IMR-90 (cell line): ENCODE results near the gene TMEM33.

ENCODE experiments used
- BHLHE40 ChIP-seq: fragments of 150-350 bp; IDR thresholded peaks from 2 replicates; pipeline ENCODE4 v1.6.1; 2016; ENCODE audit warnings: mild to moderate bottlenecking, low read depth, low read length
- CEBPB ChIP-seq: IDR thresholded peaks from 2 replicates; pipeline ENCODE4 v1.6.1; 2012; ENCODE audit warnings: low read depth, low read length, improper control_type of control experiment
- CHD1 ChIP-seq: IDR thresholded peaks from 2 replicates; pipeline ENCODE4 v1.6.1; 2012; ENCODE audit warnings: low read depth, low read length, improper control_type of control experiment
- ELK1 ChIP-seq: fragments of 150-350 bp; IDR thresholded peaks from 2 replicates; pipeline ENCODE4 v1.6.1; 2016; ENCODE audit warnings: low read depth, mild to moderate bottlenecking, low read length, moderate library complexity, borderline replicate concordance
- MAFK ChIP-seq: IDR thresholded peaks from 2 replicates; pipeline ENCODE4 v1.6.1; 2012; ENCODE audit warnings: low read depth, low read length, improper control_type of control experiment
- MAZ ChIP-seq: IDR thresholded peaks from 2 replicates; pipeline ENCODE4 v1.6.1; 2012; ENCODE audit warnings: low read depth, mild to moderate bottlenecking, low read length, improper control_type of control experiment, moderate library complexity, borderline replicate concordance
- MXI1 ChIP-seq: IDR thresholded peaks from 2 replicates; pipeline ENCODE4 v1.6.1; 2012; ENCODE audit warnings: low read depth, mild to moderate bottlenecking, low read length, moderate library complexity, borderline replicate concordance
- POLR2A ChIP-seq: IDR thresholded peaks from 2 replicates; pipeline ENCODE4 v1.6.1; 2012; ENCODE audit warnings: mild to moderate bottlenecking, low read depth, low read length
- RAD21 ChIP-seq: IDR thresholded peaks from 2 replicates; pipeline ENCODE4 v1.6.1; 2012; ENCODE audit warnings: low read length, improper control_type of control experiment
- RCOR1 ChIP-seq: IDR thresholded peaks from 2 replicates; pipeline ENCODE4 v1.6.1; 2012; ENCODE audit warnings: mild to moderate bottlenecking, low read length, improper control_type of control experiment; ENCODE audit not compliant: insufficient replicate concordance
- RFX5 ChIP-seq: IDR thresholded peaks from 2 replicates; pipeline ENCODE4 v1.8.0; 2012; ENCODE audit warnings: low read depth, mild to moderate bottlenecking, low read length, moderate library complexity
- SMC3 ChIP-seq: fragments of 150-350 bp; IDR thresholded peaks from 2 replicates; pipeline ENCODE4 v1.6.1; 2016; ENCODE audit warnings: low read depth, mild to moderate bottlenecking, antibody characterized with exemption, low read length, moderate library complexity
- TF ChIP-seq, protein P1 (sequence below): conservative IDR thresholded peaks from 2 replicates; pipeline ENCODE4 v1.5.1; 2012; ENCODE audit warnings: mild to moderate bottlenecking, low read depth, low read length, improper control_type of control experiment

GRCh38 chr4:41999321-41999720, 64.1 kb downstream of the TMEM33 start:
- TF ChIP-seq POLR2A = no peak
- TF ChIP-seq, protein P1, sequence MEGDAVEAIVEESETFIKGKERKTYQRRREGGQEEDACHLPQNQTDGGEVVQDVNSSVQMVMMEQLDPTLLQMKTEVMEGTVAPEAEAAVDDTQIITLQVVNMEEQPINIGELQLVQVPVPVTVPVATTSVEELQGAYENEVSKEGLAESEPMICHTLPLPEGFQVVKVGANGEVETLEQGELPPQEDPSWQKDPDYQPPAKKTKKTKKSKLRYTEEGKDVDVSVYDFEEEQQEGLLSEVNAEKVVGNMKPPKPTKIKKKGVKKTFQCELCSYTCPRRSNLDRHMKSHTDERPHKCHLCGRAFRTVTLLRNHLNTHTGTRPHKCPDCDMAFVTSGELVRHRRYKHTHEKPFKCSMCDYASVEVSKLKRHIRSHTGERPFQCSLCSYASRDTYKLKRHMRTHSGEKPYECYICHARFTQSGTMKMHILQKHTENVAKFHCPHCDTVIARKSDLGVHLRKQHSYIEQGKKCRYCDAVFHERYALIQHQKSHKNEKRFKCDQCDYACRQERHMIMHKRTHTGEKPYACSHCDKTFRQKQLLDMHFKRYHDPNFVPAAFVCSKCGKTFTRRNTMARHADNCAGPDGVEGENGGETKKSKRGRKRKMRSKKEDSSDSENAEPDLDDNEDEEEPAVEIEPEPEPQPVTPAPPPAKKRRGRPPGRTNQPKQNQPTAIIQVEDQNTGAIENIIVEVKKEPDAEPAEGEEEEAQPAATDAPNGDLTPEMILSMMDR = no peak
- TF ChIP-seq RFX5 = no peak
- TF ChIP-seq BHLHE40 = no peak
- no peak for TF ChIP-seq RAD21
- no peak for TF ChIP-seq ELK1
- TF ChIP-seq CHD1 = no peak
- TF ChIP-seq MAZ = no peak
- no peak for TF ChIP-seq MAFK
- no peak for TF ChIP-seq SMC3
- no peak for TF ChIP-seq MXI1
- no peak for TF ChIP-seq RCOR1
- TF ChIP-seq CEBPB = no peak
